GM21825 (cell line): ENCODE results near the gene MPHOSPH9.

Source experiments
- ATAC-seq: cut with Tn5 transposase; IDR thresholded peaks from one replicate; pipeline ENCODE4 v1.9.1; 2021; ENCODE audit warnings: mild to moderate bottlenecking, moderate library complexity; ENCODE audit not compliant: unreplicated experiment

Gene MPHOSPH9

GRCh38 chr12:123232807-123233504 lies at the start of gene MPHOSPH9, which contains the start of gene MTRFR:
TSS of gene MPHOSPH9 (minus strand) at chr12:123233141. CDS start at chr12:123230364, 2,777 bp downstream.
TSS of gene MTRFR (plus strand) at chr12:123233436. CDS start at chr12:123253675, 20,239 bp downstream.
- ATAC-seq, result peak; percentile 79

- no peak for ATAC-seq
Observed at GRCh38 chr12:123282111-123282510, 49.2 kb upstream of the MPHOSPH9 start.

GRCh38 chr12:123280971-123281370 lies 48.0 kb upstream of the MPHOSPH9 start:
- ATAC-seq, result no peak

GRCh38 chr12:123278101-123278627 lies 45.2 kb upstream of the MPHOSPH9 start:
- peak; percentile 74 for ATAC-seq

GRCh38 chr12:123273166-123273565 lies 40.2 kb upstream of the MPHOSPH9 start:
- no peak for ATAC-seq

- peak; percentile 57 for ATAC-seq
Observed at GRCh38 chr12:123271001-123271668, 38.2 kb upstream of the MPHOSPH9 start.

GRCh38 chr12:123270214-123271000 lies 37.5 kb upstream of the MPHOSPH9 start:
- peak; percentile 12 for ATAC-seq

- no peak for ATAC-seq
Observed at GRCh38 chr12:123269896-123270213, 36.9 kb upstream of the MPHOSPH9 start.

GRCh38 chr12:123269395-123269892 lies 36.5 kb upstream of the MPHOSPH9 start:
- ATAC-seq, result no peak

GRCh38 chr12:123268850-123269249 lies 35.9 kb upstream of the MPHOSPH9 start:
- ATAC-seq, result no peak

- ATAC-seq, result no peak
Observed at GRCh38 chr12:123267991-123268843, 35.3 kb upstream of the MPHOSPH9 start.

GRCh38 chr12:123267335-123267920 lies 34.5 kb upstream of the MPHOSPH9 start:
- no peak for ATAC-seq

GRCh38 chr12:123266679-123267277 lies 33.8 kb upstream of the MPHOSPH9 start:
- ATAC-seq, result no peak

GRCh38 chr12:123265851-123266678 lies 33.1 kb upstream of the MPHOSPH9 start:
- ATAC-seq, result no peak

- no peak for ATAC-seq
Observed at GRCh38 chr12:123264642-123265041, 31.7 kb upstream of the MPHOSPH9 start.

- ATAC-seq, result no peak
Observed at GRCh38 chr12:123263196-123263817, 30.4 kb upstream of the MPHOSPH9 start.

- ATAC-seq, result no peak
Observed at GRCh38 chr12:123261196-123261595, 28.3 kb upstream of the MPHOSPH9 start.

GRCh38 chr12:123260081-123260480 lies 27.1 kb upstream of the MPHOSPH9 start:
- ATAC-seq, result no peak
